Coronary artery (tissue), 2 donors: ENCODE data around the gene IGFALS.
A peak's percentile ranks its signal among the peaks of the same experiment; 100 is the strongest.

Experiments used
- DNase-seq: peaks from one replicate; pipeline ENCODE4 v3.0.0-alpha.2; 2017; ENCODE audit warnings: low spot score
- H3K27ac ChIP-seq, 2 donors: fragments of 200-600 bp; sonication (generic); one replicate each; pipeline ENCODE4 v1.5.1; 2016 to 2019
- H3K4me3 ChIP-seq: fragments of 200-600 bp; sonication (generic); 2 replicates; pipeline ENCODE4 v1.5.1; 2016; ENCODE audit warnings: mild to moderate bottlenecking, moderate library complexity
- TF ChIP-seq, protein P1 (sequence below): fragments of 200-600 bp; sonication (generic); IDR thresholded peaks from one replicate; pipeline ENCODE4 v1.5.1; 2019; ENCODE audit warnings: antibody characterized with exemption

The IGFALS gene

DNA sequence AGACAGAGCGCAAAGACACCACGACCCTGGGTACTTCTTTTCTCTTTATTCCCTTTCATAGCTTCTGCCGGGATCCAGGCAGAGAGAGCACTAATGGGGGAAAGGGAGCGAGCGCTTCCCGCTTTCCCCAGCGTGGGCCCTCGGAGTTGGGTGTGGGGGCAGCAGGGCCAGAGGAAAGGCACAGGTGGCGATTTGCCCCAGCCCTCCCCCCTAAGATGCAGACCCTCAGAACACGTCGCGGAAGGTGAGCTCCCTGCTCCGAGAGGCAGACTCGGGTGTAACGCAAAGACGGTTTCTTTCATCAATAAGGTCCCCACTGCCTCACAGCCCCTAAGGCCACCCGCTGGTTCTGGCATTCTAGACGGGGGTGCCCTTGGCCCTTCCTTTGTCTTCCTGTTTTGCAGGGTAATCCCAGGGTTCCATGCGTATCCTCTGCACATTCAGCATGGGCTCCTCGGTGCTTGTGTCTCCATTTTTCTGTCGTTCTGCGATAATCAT is 21.6 kb downstream of the IGFALS start:
- peak overlapping the region; percentile 82 to 91 for H3K27ac ChIP-seq

DNA sequence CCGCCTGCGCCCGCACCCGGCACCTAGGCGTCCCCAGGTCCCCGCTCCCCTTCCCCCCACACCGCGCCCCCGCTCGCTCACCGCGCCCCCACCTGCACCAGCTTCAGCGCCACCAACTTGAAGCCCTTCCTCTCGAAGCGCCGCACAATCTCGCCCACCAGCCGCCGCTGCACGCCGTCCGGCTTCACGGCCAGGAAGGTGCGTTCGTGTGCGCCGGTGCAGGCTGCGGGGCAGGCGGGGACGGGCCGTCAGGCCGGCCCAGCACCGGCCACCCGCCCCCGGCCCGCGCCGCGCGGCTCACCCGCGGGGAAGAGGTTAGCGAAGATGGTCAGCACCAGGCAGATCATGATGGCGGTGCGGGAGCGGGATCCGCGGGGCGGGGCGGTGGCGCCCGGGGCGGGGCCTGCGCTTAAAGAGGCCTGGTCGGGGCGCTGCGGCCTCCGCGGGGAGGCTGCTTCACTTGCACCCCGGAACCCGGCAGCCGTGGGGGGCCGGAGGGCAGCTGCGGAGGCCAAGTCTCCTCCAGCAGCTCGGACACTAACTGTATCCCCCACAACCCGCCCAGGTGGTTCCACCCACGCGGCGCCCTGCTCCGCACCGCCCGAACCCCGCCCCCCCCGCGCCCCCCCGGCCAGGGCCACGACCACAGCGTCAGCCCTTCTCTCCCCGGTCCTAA is 22.2 kb downstream of the IGFALS start, which contains the start of gene NME3:
Gene NME3 (minus strand): TSS at position 356 of the 676 bp plus-strand sequence. CDS start 9 bp downstream, at position 347.
- TF ChIP-seq, protein P1, sequence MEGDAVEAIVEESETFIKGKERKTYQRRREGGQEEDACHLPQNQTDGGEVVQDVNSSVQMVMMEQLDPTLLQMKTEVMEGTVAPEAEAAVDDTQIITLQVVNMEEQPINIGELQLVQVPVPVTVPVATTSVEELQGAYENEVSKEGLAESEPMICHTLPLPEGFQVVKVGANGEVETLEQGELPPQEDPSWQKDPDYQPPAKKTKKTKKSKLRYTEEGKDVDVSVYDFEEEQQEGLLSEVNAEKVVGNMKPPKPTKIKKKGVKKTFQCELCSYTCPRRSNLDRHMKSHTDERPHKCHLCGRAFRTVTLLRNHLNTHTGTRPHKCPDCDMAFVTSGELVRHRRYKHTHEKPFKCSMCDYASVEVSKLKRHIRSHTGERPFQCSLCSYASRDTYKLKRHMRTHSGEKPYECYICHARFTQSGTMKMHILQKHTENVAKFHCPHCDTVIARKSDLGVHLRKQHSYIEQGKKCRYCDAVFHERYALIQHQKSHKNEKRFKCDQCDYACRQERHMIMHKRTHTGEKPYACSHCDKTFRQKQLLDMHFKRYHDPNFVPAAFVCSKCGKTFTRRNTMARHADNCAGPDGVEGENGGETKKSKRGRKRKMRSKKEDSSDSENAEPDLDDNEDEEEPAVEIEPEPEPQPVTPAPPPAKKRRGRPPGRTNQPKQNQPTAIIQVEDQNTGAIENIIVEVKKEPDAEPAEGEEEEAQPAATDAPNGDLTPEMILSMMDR, result no peak
- Histone ChIP-seq H3K4me3 (peak within 1 kb of the TSS; percentile 98), H3K27ac (peak within 1 kb of the TSS; percentile 82 to 91)
- DNase-seq, result no peak

More for the DNA sequence above, 21.6 kb downstream of the IGFALS start:
- peak overlapping the region; percentile 98 for H3K4me3 ChIP-seq
- TF ChIP-seq, protein P1, result no peak
- no peak for DNase-seq

DNA sequence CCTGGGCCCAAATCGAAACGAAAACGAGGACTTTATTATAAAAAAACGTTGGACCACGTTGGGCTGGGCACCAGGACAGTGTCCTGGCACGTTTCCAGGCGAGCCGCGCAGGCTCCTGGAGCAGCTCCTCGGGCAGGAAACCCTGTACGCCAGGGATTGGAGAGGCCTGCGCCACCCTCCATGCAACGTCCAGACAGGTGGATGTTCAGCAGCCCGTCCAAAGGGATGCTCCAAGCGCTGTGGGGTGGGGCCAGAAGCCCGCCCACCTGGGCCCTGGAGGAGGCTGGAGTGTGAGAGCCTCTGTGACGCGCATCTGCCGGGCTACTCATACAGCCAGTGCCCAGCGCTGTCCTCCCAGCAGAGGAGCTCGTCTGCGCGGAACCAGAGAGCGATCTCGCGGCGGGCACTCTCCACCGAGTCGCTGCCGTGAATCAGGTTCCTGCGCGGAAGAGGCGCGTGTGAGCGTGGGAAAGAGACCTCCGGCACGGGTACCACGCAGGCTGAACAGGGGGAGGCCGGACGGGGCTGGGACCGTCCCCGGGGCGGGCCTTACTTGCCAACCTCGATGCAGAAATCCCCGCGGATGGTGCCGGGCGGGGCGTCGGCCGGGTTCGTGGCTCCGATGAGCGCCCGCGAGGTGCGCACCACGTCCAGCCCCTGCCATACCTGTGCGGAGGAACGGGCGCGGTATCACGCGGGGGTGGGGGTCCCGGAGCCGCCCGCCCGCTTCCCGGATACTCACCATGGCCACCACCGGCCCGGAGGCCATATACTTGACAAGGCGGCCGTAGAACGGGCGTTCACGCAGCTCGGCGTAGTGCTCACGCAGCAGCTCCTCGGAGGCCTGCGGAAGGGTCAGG is 22.9 kb downstream of the IGFALS start:
- no peak for DNase-seq
- H3K27ac ChIP-seq, result peak overlapping the region; percentile 82 to 91
- TF ChIP-seq, protein P1, result no peak
- peak overlapping the region; percentile 98 for H3K4me3 ChIP-seq

DNA sequence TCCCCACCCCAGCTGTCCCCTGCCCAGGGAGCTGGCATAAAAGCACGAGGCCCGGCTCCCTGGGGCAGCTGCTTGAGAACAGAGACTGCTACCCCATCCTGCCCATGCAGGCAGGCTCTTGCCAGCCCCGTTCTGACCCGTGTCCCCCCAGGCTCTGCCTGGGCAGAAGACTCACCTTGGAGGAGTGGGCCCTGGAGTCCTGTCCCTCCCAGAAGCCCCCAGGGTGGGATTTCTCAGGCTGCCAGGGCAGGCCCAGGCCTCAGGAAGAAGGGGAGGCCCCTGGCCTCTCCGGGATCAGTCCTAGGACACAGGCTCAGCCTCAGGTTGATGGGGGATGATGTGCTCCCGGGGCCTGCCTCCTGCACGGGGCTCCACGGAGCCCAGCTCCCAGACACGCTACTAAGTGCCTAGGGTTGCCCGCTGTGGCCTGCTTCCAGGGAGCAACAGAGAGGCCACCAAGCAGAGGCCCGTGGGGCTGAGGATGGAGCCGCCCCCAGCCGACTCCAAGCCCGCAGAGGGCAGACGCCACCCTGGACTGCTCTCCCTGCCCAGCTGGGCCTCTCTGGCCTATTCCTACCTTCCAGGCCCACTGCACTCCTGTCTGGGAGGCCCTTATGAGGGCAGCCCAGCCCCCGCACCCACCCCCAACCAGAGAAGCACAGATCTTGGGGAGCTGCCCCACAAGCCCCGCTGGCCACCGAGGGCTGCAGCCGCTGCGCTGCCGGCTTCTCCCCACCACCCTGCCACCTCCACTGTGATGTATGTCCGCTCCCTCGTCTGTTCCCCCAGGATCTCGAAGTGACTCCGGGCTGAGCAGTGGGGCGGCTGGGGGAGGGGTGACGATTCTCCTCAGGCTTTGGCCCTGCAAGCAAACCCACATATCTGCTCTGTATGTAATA is 23.9 kb downstream of the IGFALS start:
- Histone ChIP-seq H3K4me3 (peak overlapping the region; percentile 98), H3K27ac (peak overlapping the region; percentile 82 to 91)
- no peak for DNase-seq

DNA sequence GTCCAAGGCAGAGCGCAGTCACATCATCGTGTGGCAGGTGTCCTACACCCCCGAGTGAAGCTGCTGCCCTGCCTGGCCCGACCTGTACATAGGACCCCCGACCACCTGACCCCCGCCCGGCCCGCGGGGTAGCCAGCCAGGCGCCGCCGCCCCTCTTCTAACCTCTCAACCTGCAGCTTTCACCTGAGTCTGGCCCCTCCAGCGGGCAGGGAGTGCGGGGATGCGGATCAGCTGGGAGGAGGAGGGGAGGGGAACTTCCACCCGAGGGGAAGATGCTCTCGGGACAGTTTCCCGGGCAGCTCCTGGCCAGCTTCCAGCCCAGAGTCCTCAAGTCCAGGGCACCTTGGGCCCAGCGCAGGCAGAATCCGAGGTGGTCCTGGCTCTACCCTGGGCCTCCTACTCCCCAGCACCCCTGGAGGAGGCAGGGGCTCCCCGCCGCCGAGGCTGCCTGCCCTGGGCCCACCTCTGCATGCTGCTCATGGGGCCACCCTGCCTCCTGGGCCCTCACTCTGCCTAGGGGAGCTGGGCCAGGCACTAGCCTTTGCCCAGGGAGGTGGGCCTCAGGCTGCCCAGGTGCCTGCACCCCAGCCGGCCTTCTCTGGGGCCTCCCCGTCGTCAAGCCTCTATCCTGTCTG is 24.6 kb downstream of the IGFALS start:
- TF ChIP-seq, protein P1, result no peak
- Histone ChIP-seq H3K4me3 (no peak overlapping the region), H3K27ac (no peak overlapping the region)
- no peak for DNase-seq

More for the DNA sequence above, 23.9 kb downstream of the IGFALS start:
- TF ChIP-seq, protein P1, result no peak
